Dermis blood vessel endothelial cell (primary cell): Measurements from ENCODE around the gene PPP2R5C. TPM values are rescaled to one million over a fixed set of nuclear protein-coding genes. Genes with fewer than 3 reads are reported as not detected.

Source experiments
- DNase-seq: peaks from one replicate; pipeline ENCODE4 v3.0.0; 2010
- total RNA-seq: library from RNA; depleted of rRNA; stranded (reverse); fragments of >200 nt; gene quantifications from 2 replicates; pipeline ENCODE4 v1.2.3, GENCODE V29; 2014

Gene PPP2R5C
- total RNA-seq, 1 donor from 2014 or later = 80.8 TPM

DNA sequence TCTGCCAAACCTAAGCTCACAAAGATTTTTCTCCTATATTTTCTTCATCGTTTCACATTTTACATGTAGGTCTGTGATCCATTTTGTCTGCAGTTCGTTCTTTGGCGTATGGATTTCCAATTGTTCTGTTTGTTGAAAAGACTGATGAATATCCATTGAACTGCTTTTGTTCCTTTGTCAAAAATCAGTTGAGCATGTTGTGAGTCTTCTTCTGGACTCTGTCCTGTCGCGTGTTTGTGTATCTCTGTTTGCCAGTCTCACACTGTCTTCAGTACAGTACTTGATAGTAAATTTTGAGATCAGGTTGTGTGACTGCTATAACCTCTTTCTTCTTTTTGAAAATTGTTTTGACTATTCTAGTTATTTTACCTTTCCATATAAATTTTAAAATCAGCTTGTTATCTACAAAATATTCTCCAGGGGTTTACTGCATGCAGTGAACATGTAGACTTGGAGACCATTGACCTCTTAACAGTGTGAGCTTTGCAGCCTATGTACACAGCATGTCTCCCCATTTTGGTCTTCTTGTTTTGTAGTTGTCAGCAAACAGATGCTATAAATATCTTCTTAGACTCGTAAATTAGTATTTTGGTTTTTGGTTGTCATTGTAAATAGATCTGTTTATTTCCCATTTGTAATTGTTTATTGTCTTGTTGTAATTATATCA lies 108.9 kb downstream of the PPP2R5C start:
- DNase-seq = no peak

DNA sequence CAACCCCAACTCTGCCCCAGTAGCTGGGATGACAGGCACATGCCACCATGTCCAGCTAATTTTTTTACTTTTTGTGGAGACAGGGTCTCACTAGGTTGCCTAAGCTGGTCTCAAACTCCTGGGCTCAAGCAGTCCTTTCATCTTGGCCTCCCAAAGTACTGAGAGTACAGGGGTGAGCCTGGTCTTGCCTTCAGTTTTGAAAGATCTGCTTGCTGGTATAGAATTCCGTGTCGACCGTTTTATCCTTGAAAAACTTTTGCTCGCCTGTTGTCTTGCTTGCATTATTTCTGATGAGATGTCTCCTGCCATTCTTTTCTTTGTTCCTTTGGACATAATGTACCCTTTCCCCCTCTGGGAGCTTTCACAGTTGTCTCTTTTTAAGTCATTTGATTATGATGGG lies 110.8 kb downstream of the PPP2R5C start:
- no peak for DNase-seq

DNA sequence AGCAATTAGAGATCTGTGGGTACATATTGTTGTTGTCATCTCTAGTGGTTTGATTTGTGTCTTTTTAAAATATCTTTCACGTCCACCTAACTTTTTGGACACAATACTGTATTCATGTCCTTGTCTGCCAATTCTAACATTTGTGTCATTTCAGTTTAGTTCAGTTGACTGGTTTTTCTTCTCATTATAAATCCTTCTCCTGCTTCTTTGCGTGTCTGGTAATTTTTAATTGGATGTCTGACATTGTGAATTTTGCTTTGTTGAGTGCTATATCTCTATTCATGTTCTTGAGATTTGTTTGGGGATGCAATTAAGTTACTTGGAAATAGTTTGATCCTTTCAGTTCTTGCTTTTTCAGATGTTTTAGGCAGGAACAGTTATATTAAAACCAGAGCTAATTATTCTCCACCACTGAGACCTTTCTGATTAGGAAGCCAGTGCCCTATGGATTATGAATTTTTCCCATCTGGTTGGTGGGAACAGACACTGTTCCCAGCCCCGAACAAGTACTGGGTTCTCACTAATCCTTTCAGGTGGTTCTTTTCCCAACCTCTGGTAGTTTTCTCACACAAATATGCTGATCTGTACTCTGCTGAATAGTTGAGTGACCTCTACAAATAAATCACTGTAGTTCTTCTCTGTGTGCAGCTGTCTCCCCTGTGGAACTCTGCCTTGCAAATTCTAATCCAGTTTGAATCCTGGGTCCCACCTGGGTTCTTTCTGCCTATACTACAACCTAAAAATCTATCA lies 111.7 kb downstream of the PPP2R5C start:
- DNase-seq = no peak

DNA sequence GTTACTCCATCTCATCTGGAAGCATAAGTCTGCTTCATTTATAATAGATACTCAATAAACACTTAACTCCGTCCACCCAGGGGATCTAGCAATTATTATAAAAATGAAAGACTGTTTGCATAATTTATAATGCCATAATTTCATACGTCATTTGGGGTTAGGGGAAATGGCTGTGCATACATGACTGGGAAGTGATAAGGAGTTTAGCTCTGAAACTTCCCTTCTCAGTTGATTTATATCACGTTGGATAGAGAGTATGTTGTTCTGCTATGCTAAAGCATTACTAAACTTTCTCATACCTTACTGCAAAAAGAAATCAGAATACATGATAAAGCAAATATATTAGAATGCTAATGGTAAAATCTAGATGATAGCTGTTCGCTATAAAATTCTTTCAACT lies 112.5 kb downstream of the PPP2R5C start:
- peak; percentile 18 for DNase-seq

DNA sequence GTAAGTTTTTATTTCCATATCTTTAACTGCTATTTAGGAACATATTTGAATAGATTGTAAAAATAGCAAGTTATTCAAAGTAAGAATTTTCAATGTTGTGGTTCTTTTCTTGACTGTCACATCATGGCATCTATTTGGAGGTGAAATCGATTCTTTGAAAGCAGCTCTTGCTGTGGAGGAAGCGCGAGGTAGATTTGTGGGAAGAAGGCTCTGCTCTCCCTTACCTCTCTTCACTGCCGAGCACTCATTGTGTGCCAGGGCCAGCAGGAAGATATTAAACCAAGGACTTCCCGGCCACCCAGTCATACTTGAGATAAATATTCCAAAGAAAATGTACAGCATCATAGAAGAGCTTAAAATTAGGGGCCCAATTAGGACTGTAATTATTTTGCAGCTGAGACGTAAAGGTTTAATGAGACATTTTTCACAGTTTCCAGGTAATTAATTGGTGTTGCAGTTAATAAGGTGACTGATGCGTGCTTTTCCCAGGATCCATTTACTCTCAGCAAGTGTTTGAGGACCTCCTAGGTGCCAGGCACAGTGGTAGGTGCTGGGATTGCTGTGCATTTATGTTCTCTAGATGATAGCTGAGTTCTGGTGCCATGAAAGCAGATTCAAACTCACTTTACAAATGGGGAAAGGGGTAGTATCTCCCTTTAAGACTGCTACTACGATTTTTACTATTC lies 113.7 kb downstream of the PPP2R5C start:
- peak; percentile 25 for DNase-seq

DNA sequence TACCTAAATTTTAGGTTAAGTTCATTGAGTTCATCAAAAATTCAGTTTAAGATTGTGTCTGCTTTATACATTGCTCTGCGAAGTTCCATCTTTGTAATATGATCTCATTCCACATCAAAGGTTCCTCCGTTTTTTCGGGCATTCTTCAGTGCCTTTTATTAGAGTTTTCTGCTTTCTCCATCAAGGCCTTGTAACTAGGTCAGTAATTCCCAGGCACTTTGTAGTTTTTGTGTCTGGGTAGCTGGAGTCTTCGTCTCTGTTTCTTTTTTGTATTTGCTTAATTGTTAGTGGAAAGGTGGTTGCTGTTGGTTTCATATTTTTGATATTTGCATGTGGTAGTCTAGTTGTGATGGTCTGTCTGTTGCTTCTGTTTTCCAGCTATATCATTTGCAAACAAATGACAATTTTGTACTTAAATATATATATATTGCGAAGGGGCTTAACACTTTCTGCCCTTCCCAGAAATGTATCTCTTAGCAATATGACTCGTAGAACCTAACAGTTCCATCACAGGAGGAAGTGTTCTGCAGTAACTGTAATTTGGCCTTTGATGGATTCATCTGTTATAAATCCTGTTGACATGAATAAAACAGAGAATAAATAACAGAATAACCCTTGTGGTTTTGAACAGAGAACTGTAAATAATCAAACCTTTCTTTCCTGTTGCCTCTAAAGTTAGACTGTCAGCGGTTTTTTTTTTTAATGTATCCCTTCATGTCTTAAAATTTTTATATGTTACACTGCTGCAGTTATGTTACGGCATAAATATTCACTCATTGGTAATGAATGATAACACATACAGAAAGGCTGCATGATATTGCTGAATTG lies 114.4 kb downstream of the PPP2R5C start:
- peak; percentile 23 for DNase-seq

DNA sequence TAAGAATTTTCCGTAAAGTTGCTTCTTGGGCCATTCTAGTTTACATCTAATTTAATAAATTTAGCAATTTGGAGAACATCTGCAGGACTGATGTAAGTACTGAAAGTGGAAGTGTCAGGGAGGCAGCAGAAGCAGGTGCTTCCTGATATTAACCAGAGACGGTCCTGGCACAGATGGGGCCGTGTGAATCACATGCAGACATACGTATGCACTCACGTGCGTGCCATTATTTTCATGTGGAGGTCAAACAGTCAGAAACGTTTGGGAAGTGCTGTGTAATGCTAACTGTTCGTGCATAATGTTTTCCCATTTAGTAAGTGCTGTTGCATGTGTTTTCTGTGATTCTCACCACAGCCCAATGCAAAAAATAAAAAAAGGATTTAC lies 115.0 kb downstream of the PPP2R5C start:
- DNase-seq = peak; percentile 100

DNA sequence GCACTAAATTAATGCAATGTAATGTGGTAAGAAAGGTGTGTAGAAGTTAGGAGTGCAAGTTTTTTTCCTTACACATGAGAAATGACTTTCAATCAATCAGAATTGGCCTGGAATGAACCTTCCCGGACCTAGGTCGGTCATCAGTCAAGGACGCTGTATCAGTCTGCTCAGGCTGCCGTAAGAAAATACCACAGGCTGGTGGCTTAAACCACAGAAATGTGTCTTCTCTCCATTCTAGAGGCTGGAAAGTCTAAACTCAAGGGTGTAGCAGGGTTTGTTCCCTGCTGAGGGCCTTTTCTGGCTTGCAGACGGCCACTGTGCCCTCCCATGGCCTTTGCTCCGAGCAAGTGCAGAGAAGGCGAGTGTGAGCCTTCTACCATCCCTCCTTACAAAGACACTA lies 116.3 kb downstream of the PPP2R5C start:
- DNase-seq = no peak

DNA sequence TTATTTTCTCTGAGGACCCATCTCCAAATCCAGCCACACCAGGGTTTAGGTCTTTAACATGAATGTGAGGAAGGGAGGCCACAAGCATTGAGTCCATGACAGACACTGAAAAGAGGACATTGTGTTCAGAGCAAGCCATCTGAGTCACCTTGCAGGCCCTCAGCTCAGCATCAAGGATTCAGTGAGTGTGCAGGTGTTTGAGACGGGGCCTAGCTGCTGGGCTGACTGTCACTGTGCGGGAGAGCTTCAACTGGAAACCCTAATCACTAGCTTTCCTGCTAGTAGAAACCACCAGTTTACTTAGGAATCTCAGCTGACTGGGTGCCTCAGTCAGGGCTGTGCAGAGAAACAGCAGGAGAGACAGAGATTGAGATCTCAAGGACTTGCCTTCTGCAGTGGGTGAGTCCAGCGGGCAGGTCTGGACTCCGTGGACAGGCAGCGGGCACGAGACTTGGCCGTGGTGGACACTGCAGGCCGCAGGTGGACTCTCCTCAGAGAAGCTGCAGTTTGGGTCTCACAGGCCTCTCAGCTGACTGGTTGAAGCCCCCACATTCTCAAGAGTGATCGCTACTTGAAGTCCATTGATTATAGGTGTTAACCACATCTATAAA lies 116.8 kb downstream of the PPP2R5C start:
- peak; percentile 10 for DNase-seq

DNA sequence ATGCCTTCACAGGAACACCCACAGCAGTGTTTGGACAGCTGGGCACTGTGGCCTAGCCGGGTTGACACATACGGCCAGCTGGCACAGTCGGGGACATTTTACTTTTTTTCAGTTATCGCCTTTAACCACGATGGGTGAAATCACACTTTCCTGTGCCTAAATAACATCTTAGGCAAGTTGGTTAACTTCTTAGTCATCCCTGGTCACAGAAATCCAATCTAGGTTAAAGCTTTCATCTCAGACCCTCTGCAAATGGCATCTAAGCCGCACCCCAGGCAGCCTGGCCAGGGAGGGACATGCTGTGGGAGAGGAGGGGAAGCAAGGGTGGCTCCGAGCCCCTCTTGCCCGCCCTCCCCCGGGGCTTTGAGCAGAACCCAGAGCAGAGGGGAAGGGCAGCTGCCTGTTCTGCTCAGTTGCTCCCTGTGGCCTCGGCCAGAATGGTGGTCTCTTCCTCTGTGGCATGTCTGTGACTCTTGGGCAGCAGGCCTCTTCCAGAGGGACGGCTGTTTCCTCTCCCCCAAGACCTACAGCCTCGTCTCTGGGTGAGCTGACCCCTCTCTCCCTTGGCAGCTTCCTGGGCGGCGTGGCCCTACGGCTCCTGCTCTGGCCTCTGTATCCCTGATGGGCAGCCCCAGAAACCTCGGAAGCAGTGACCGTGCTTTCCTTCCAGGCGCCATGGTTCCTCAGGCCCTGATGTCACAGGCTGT lies 117.5 kb downstream of the PPP2R5C start:
- DNase-seq = no peak

DNA sequence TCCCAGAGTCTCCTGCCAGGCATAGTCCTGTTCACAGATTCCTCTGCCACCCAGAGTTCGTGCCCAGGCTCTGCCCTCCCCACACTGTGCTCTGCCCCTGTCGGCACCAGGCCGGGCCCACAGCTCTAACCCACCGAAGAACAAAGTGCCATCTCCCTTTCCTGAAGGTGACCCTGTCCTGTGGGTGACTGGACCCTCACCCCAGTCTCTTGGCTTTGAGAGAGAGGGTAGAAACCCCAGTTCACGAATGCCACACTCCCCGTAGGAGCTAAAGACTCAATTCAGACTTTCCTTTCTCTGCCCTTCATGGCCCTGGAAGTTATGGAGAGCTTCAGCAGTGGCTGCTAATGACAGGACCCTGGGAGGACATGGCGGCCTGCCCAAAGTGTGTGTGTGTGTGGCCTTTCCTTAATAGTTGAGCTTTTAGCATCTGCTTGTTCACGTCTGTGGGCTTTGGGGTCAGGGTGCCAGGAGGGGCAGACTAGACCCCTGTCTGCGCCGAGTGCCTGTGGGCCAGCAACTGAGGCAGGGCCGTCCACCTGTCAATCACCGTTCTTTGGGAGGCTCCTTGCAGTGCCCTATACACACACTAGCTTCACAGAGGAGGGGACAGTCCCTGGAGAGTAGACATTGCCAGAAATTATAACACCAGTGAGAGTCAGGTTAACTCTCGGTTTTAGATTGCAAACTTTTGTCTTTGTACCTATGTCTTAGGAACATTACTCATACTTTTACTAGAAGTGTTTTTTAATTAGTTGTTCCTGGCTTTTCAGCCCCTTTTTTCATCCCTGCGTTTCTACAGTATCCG lies 118.2 kb downstream of the PPP2R5C start:
- DNase-seq = no peak

DNA sequence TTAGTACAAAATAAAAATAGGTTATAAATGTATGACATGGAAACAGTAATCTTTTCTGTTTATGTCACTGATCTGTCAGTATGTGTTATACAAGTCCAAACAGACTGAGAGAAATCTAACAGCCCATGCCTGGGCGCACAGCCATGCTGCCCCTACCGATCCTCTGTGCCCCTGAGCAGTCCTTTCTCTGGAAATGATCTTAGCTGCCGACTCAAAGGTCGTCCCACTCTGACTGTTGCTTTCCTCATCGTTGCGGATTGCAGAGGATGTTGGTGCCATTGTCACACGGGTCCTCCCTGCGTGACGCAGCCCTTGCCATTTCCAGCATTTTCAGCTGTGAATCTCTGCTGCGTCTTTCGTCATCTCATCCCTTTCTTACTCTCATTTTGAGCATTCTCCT lies 119.9 kb downstream of the PPP2R5C start:
- no peak for DNase-seq

DNA sequence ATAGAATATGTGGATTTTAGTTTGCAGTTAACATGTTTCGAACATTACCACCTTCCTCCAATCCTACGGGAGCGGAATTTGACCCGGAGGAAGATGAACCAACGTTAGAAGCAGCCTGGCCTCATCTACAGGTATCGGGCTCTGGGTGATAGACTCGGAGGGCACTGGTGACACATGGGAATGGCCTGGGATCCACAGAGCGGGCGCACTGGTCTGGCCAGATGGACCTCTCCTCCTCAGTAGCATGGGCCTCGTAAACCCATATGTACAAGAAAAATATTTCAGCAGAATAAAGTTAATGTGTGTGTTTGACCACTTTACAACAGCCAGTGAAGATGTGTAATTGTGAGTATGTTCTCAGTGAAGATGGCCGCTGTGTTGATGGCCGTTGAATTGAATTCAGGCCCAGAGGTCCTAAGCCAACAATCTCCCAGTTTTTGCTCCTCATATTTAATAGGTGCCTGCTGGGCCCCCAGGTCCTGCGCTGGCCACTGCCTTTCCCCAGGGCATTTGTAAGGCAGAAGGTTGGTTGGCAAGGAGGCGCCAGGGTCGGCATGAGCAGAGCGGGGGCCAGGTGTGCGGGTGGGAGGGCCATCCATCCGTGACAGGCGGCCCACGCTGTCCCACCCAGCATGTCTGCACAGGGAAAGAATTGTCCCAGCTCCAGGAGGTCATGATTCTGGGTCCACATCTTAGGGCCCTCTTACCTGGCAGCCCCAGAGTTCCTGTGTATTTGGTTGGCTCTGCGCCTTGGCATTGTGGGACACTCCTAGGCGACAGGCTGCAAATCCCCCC lies 120.8 kb downstream of the PPP2R5C start:
- DNase-seq = no peak

DNA sequence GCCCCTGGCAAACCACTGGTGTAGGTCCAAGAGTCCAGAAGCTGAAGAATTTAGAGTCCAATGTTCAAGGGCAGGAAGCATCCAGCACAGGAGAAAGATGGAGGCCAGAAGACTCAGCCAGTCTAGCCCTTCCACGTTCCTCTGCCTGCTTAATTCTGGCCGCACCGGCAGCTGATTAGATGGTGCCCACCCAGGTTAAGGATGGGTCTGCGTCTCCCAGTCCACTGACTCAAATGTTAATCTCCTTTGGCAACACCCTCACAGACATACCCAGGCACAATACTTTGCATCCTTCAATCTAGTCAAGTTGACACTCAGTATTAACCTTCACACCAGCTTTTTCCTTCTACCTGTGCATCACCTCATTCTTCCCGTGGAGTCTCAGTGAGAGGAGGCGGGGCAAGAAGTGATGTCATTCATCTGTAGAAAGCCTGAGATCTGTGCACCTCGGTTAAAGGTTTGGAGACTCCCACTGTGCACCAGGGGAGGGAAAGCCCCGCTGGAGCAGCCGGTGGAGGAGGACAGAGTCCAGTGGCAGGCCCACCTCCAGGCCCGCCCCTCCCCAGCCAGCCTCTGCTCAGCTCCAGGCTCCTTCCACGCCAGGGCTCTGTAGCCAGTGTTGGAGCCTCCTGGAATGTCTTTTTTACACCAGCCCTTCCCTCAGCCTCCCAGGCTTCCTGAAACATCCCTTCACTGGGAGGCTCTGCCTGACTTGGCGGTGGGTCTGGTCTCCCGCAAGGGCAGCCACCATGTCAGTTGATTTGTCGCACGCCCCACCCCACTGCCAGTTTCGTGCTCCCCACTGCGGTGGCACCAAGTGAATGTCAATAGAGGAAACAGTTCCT lies 122.8 kb downstream of the PPP2R5C start:
- DNase-seq = no peak

DNA sequence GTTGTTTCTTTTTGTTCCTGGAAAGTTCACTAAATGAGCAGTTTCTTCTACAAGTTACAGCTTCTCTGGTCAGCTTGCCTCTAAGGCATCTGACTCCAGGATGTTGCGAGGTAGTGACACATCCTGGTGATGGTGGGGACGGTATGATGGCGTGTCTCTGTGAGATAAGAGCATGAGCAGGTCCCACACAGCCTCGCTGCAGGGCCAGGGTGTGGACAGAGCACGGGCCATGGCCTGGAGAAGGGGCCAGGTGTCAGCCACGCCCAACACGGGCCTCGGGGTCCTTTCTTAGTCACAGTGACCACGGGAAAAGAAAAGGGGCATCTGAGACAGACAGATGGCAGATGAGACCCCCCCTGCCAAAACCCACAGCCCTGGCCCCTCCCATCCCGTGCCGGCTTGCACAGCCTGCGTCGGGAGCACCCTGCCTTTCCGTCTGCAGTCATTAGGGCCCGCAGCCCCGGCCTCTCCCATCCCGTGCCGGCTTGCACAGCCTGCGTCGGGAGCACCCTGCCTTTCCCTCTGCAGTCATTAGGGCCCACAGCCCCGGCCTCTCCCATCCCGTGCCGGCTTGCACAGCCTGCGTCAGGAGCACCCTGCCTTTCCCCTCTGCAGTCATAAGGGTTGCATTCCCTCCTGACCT lies 123.5 kb downstream of the PPP2R5C start:
- DNase-seq = no peak

DNA sequence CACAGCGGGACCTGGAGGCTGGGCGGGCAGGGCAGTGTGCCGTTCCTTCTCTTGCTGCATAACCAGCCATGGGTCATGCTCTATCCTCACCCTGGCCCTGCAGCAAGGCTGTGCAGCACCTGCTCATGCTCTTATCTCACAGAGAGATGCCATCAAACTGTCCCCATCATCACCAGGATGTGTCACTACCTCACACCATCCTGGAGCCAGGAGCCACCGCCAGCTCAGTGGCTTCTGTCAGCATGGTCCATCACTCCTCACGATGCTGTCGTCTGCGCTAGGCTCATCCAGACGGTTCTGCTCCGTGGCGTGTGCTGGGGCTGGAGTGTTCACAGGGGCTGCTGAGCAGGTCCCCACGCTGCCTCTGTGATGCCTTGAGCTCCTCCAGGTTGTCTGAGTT lies 125.7 kb downstream of the PPP2R5C start:
- no peak for DNase-seq

DNA sequence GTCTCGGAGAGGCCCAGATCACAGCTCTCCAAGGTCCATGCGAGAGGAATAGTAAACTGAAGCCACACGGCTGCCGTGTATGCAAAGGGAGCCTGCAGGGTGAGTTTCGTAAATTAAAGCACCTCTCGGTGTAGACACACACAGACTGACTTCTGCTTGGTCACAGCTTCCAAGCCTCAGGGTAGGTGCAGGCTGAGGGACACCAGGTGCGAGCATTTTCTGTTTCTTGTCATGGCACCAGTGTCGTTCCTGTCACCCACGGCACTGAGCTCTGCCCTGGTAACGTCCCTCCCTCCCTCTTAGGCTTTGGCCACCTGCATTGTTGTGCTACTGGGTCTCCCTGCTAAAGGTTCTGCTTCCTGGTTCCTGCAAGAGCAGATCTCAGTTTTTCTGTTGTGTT lies 126.7 kb downstream of the PPP2R5C start:
- DNase-seq = no peak

DNA sequence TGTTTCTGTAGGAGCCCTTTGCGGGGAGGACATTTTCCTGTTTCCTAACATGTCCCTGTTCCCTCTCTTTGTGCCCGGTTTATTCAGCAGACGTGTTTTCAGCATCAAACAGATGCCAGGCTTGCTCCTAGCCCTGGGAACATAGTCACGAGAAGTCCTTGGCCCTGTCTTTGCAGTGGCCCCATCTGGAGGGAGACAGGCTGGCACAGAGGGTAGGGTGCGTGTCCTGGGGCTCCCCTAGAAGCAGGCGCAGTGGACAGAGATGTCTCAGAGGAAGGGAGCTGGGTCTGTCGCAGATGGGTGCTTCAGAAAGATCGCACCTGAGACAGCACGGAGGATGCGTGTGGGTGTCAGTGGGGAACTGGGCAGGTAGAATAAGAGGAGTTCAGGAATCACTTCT lies 127.9 kb downstream of the PPP2R5C start:
- DNase-seq = no peak

DNA sequence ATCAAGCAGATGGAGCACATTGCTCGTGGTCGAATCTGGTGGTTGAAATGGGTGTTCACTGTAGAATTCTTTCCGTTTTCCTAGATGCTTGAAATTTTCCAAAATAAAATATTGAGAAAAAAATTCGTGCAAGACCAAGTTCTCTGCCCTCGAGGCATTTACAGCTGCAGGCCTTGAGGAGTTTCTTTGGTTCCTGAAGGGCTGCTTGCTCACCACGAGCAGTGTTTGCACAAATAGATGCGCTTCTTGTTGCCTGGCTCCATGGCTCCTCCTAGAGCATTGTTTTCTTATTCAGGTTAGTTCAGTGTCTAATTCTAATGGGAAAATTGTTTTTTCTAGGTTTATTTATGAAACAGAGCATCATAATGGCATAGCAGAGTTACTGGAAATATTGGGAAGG lies 128.4 kb downstream of the PPP2R5C start:
- DNase-seq = peak; percentile 29
